NCI-H2171 (cell line): ENCODE data around the gene CLEC10A.
A peak's percentile ranks its signal among the peaks of the same experiment; 100 is the strongest.
"Not testable (repeated sequence)": the region's sequence is repeated elsewhere in the genome, so short reads cannot be mapped to it uniquely, and the experiment has no call there.

Source experiments
- DNase-seq: peaks from one replicate; lab custom pipeline; 2025; lab: John Stamatoyannopoulos, UW

CLEC10A gene

GRCh38 chr17:7074931-7075330, 5.1 kb downstream of the CLEC10A start:
- no peak for DNase-seq

DNA sequence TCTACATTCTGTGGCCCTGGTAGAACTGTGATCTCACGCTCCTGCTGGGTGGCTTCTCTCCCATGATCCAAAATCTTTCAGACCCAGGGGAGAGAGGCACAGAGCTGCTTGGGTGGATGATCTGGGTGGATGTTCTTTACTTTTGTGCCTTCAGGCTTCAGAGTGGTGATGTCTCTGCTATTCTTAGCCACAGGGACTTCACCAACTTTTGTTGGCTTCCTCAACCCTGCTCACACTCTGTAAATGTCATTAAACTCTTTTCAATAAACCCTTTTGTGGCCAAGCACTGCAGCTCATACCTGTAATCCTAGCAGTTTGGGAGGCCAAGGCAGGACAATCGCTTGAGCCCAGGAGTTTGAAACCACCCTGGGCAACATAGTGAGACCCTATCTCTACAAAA, 7.6 kb downstream of the CLEC10A start:
- DNase-seq = no peak

DNA sequence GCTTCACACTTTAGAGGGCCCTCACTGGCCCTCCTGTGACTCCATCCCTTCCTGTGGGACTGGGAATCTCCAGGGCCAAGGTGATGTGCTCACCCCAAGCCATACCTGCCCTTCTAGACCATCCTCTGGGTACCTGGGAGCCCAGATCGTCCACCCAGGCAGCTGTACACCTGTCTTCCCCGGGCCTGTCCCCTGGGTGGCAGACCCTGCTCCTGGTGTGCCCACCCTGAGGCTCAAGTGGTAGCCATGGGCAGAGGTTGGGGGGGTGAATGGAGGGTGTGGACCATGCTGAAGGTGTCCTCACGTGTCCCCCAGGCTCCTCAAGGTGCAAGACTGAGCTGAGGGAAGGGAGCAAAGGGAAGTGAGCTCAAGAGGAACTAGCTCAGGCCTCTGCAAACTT, 9.3 kb downstream of the CLEC10A start:
- DNase-seq = no peak

DNA sequence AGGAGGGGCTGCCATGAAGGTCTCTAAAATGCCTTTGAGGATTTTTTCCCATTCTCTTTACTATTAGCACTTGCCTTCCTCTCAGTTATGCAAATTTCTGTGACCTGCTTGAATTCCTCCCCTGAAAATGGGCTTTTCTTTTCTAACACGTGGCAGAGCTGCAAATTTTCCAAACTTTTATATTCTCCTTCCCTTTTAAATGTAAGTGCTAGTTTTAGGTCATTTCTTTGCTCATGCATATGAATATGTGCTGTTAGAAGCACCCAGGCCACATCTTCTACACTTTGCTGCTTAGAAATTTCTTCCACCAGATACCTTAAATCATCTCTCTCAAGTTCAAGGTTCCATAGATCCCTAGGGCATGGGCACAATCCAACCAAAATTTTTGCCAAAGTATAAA, 11.8 kb downstream of the CLEC10A start:
- no peak for DNase-seq

- DNase-seq = no peak
Measured at GRCh38 chr17:7067198-7067597, 12.9 kb downstream of the CLEC10A start.

DNA sequence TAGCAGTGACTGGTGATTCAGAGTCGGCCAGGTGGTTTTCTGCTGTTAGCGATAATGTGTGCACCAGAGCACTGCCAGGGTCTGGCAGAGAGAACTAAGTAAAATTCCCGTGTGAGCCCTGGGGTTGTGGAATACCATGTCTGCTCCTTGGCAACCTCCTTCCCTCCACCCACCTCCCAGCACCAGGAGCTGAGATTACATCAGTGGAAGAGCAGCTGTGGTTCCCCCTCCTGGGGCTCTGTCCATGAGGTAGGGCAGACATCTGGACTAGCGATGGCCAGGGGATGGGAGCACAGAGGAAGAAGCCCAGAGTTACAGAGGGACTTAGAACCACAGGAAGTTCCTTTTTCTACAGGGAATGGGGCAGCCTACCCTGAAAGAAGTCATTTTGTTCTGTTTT, 15.8 kb downstream of the CLEC10A start:
- DNase-seq = no peak

GRCh38 chr17:7063518-7064094, 16.4 kb downstream of the CLEC10A start:
- peak; percentile 62 for DNase-seq

GRCh38 chr17:7060165-7060891, 19.7 kb downstream of the CLEC10A start:
- DNase-seq = no peak

DNA sequence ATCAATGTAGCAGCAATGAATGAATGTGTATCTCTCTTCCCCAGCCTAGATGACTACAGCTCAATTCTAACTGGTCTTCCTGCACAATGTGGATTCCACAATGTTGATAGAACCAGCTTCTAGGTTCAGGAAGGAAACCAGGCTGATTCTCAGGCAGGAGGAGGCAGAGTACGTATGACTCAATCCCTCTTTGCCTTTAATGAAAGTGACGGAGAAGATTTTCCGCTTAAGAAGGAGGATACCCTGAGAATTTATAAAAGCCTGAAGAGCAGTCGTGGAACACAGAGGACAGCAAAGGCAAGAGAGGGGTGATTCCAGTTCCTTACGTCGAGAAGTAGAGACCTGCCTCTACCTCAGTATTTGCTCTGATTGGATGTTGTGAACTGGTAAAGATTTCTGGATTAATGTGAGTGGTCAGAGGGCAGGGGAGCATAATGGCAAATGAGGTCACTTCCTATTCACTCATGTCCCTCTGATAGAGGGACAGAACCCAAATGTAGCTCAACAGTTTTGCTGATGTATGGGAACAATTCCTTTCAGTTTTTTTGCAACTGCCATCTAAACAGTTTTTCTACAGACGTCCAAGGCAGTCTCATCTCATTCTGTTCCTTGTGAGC, 21.1 kb downstream of the CLEC10A start:
- DNase-seq = no peak

- DNase-seq = no peak
Measured at GRCh38 chr17:7056386-7056785, 23.7 kb downstream of the CLEC10A start.

GRCh38 chr17:7050583-7050982, 29.5 kb downstream of the CLEC10A start:
- not testable (repeated sequence) for DNase-seq

- DNase-seq = no peak
Measured at GRCh38 chr17:7048968-7049367, 31.1 kb downstream of the CLEC10A start.

GRCh38 chr17:7047566-7047965, 32.5 kb downstream of the CLEC10A start:
- no peak for DNase-seq

GRCh38 chr17:7046725-7047397, 33.2 kb downstream of the CLEC10A start:
- DNase-seq = not testable (repeated sequence)

- DNase-seq = no peak
Measured at GRCh38 chr17:7046127-7046724, 33.8 kb downstream of the CLEC10A start.

GRCh38 chr17:7045492-7046126, 34.4 kb downstream of the CLEC10A start:
- peak; percentile 46 for DNase-seq

GRCh38 chr17:7043497-7044198, 36.4 kb downstream of the CLEC10A start, which contains the start of gene SLC16A11:
Gene SLC16A11, minus strand, starts transcription at chr17:7044092. Its CDS starts 579 bp downstream, at chr17:7043513.
- peak; percentile 96 for DNase-seq

DNA sequence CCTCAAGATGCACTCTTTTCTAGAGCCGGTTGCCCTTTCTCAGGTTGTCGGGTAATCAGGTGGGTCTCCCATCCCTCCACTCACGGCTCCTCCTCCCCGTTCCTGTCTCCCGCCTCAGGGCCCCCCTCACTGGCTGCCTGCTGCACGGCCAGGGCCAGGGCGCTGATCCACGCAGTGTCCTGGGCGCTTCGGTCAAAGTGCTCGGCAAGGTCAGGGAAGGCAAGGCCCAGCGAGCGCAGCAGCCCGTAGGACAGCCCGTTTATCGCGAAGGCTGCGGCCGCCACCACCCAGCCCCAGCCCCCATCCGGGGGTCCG, 36.9 kb downstream of the CLEC10A start:
- no peak for DNase-seq

DNA sequence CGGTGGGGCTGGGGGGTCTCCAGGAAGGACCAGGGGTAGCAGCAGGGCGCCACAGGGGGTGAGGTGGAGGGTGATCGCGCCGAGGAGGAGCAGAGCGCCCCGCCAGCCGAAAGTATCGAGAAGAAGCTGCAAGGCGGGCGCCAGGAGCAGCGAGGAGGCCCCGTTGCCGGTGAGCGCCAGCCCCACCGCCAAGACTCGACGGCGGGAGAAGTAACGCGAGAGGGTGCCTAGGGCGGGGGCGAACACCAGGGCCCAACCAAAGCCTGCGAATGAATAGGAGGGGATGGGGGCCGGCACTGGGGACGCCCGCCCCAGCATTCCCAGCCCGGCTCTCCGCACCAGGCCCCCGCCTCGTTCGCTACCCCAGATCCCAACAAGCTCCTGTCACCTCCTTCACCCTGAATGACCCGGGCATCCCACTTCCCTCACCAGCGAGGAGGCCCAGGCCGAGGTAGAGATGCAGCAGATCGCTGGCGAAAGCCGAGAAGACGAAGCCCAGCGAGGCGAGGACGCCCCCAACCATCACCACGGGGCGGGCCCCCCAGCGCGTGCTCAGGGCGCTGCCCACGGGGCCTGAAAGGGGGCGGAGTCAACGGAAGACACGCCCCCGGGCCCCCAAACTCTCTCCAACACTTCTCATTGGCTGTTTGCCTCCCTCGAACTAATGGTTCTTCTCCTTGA, 37.4 kb downstream of the CLEC10A start:
- no peak for DNase-seq

GRCh38 chr17:7041607-7042500, 38.2 kb downstream of the CLEC10A start:
- no peak for DNase-seq
